Type B pancreatic cell (in vitro differentiated cells): ENCODE data around the gene RPS6KA6. TPM values are rescaled to one million over a fixed set of nuclear protein-coding genes. Genes with fewer than 3 reads are reported as not detected.

ENCODE experiments used
- DNase-seq: peaks from one replicate; pipeline ENCODE4 v3.0.0; 2021; ENCODE audit warnings: mixed read lengths; ENCODE audit not compliant: unreplicated experiment; ENCODE audit errors: extremely low spot score
- H3K27ac Mint-ChIP-seq: 2 replicates; pipeline ENCODE4 v1.8.0; 2021; ENCODE audit warnings: mild to moderate bottlenecking, mixed read lengths
- H3K27me3 Mint-ChIP-seq: 2 replicates; pipeline ENCODE4 v1.8.0; 2021; ENCODE audit warnings: mixed read lengths
- H3K36me3 Mint-ChIP-seq: 2 replicates; pipeline ENCODE4 v1.8.0; 2021; ENCODE audit warnings: mixed read lengths
- H3K4me1 Mint-ChIP-seq: one replicate; pipeline ENCODE4 v1.8.0; 2021; ENCODE audit warnings: mixed read lengths; ENCODE audit not compliant: unreplicated experiment
- H3K4me3 Mint-ChIP-seq: 2 replicates; pipeline ENCODE4 v1.8.0; 2021; ENCODE audit warnings: mild to moderate bottlenecking, mixed read lengths
- H3K9me3 Mint-ChIP-seq: 2 replicates; pipeline ENCODE4 v1.8.0; 2021; ENCODE audit warnings: mixed read lengths
- CTCF ChIP-seq: fragments of 200-600 bp; sonication (generic); conservative IDR thresholded peaks from 2 replicates; pipeline ENCODE4 v1.5.0; 2021; ENCODE audit warnings: antibody characterized with exemption, mild to moderate bottlenecking
- total RNA-seq: library from RNA; stranded (reverse); gene quantifications from 2 replicates; pipeline ENCODE4 v1.2.1, GENCODE V29; 2021; ENCODE audit warnings: low replicate concordance

Gene RPS6KA6
- total RNA-seq, 1 donor from 2014 or later, result 13.4 TPM

- no peak for TF ChIP-seq CTCF
- H3K27me3 Mint-ChIP-seq, result no peaks in the 10 kb centered on the region
- H3K36me3 Mint-ChIP-seq, result no peaks in the 10 kb centered on the region
- no peak overlapping the region for H3K27ac Mint-ChIP-seq
- no peak for DNase-seq
- no peak overlapping the region for H3K4me3 Mint-ChIP-seq
- no peaks in the 10 kb centered on the region for H3K4me1 Mint-ChIP-seq
- H3K9me3 Mint-ChIP-seq, result no peaks in the 10 kb centered on the region
Observed at GRCh38 chrX:84175958-84176357, 12.0 kb downstream of the RPS6KA6 start.

- Mint-ChIP-seq H3K9me3 (no peaks in the 10 kb centered on the region), H3K4me1 (no peaks in the 10 kb centered on the region), H3K27me3 (no peaks in the 10 kb centered on the region), H3K27ac (no peak overlapping the region), H3K4me3 (no peak overlapping the region), H3K36me3 (no peaks in the 10 kb centered on the region)
- TF ChIP-seq CTCF, result no peak
- DNase-seq, result no peak
Observed at GRCh38 chrX:84175274-84175673, 12.7 kb downstream of the RPS6KA6 start.

GRCh38 chrX:84174348-84174747, 13.7 kb downstream of the RPS6KA6 start:
- TF ChIP-seq CTCF, result no peak
- no peak overlapping the region for H3K27ac Mint-ChIP-seq
- H3K4me1 Mint-ChIP-seq, result no peaks in the 10 kb centered on the region
- no peak overlapping the region for H3K4me3 Mint-ChIP-seq
- H3K27me3 Mint-ChIP-seq, result no peaks in the 10 kb centered on the region
- no peaks in the 10 kb centered on the region for H3K9me3 Mint-ChIP-seq
- H3K36me3 Mint-ChIP-seq, result no peaks in the 10 kb centered on the region
- DNase-seq, result no peak

- Mint-ChIP-seq H3K27me3 (no peaks in the 10 kb centered on the region), H3K36me3 (no peaks in the 10 kb centered on the region), H3K4me1 (no peaks in the 10 kb centered on the region), H3K9me3 (no peaks in the 10 kb centered on the region), H3K4me3 (no peak overlapping the region), H3K27ac (no peak overlapping the region)
- DNase-seq, result no peak
- no peak for TF ChIP-seq CTCF
Observed at GRCh38 chrX:84170931-84171330, 17.1 kb downstream of the RPS6KA6 start.

GRCh38 chrX:84168574-84168973, 19.4 kb downstream of the RPS6KA6 start:
- Mint-ChIP-seq H3K4me3 (no peak overlapping the region), H3K27me3 (no peaks in the 10 kb centered on the region), H3K4me1 (no peaks in the 10 kb centered on the region), H3K36me3 (no peaks in the 10 kb centered on the region), H3K27ac (no peak overlapping the region), H3K9me3 (no peaks in the 10 kb centered on the region)
- no peak for DNase-seq
- no peak for TF ChIP-seq CTCF

- Mint-ChIP-seq H3K27ac (no peak overlapping the region), H3K27me3 (no peaks in the 10 kb centered on the region)
Observed at GRCh38 chrX:84168095-84168494, 19.9 kb downstream of the RPS6KA6 start.

More at GRCh38 chrX:84168095-84168494, 19.9 kb downstream of the RPS6KA6 start:
- no peak overlapping the region for H3K4me3 Mint-ChIP-seq
- no peaks in the 10 kb centered on the region for H3K4me1 Mint-ChIP-seq
- no peak for TF ChIP-seq CTCF
- H3K36me3 Mint-ChIP-seq, result no peaks in the 10 kb centered on the region
- H3K9me3 Mint-ChIP-seq, result no peaks in the 10 kb centered on the region
- DNase-seq, result no peak
